Ovary (tissue), 3 donors: ENCODE data around the gene CDCP1.

Experiments used
- EP300 ChIP-seq: sonication (generic); formaldehyde crosslinking; IDR thresholded peaks from one replicate; pipeline ENCODE4 v1.6.1; 2017; ENCODE audit warnings: antibody characterized with exemption
- POLR2A ChIP-seq: fragments of 450-650 bp; IDR thresholded peaks from one replicate; pipeline ENCODE4 v1.6.1; 2017; ENCODE audit warnings: antibody characterized with exemption, mild to moderate bottlenecking, moderate library complexity
- TF ChIP-seq, protein P1 (sequence below), 3 donors: fragments of 450-650 bp in 2 of 3; fragments of 200-600 bp in 1 of 3; IDR thresholded peaks; one replicate each; pipeline versions ENCODE4 v1.5.1 to v1.8.0; 2016 to 2022; ENCODE audit warnings: antibody characterized with exemption in 3 of 3, mild to moderate bottlenecking in 1 of 3
- donor health status: DM: no; HTN: no; CAD: no.

DNA sequence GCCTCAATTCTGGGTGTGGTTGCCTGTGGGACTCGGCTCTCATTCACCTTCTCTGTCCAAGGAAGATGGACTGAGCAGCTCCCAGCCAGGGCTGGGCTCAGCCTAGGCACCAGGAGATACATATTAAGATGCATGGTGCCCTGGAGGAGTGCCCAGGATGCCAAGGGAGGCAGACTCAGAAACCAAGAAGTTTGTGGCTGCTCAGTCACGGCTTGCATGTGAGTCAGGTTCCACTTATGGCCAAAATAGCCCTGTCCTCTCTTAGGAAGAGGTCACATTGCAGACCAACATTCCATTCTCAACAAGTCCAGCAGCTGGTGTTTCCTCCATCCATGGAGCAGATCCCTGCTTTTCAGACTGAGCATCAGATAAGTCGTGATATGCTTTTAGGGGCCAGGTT, 21.8 kb downstream of the CDCP1 start:
- TF ChIP-seq, protein P1, sequence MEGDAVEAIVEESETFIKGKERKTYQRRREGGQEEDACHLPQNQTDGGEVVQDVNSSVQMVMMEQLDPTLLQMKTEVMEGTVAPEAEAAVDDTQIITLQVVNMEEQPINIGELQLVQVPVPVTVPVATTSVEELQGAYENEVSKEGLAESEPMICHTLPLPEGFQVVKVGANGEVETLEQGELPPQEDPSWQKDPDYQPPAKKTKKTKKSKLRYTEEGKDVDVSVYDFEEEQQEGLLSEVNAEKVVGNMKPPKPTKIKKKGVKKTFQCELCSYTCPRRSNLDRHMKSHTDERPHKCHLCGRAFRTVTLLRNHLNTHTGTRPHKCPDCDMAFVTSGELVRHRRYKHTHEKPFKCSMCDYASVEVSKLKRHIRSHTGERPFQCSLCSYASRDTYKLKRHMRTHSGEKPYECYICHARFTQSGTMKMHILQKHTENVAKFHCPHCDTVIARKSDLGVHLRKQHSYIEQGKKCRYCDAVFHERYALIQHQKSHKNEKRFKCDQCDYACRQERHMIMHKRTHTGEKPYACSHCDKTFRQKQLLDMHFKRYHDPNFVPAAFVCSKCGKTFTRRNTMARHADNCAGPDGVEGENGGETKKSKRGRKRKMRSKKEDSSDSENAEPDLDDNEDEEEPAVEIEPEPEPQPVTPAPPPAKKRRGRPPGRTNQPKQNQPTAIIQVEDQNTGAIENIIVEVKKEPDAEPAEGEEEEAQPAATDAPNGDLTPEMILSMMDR (IDR thresholded peaks at IDR 0.05), result no peak
- TF ChIP-seq POLR2A (no peak), EP300 (no peak)
